ENCODE measurements around the gene EPS8. TPM values are rescaled to one million over a fixed set of nuclear protein-coding genes. Genes with fewer than 3 reads are reported as not detected.
A peak's percentile ranks its signal among the peaks of the same experiment; 100 is the strongest.

Gene EPS8
- total and polyA plus RNA-seq, 3 donors from 2014 or later = 40.0 to 81.8 (median 65.3) TPM

- H3K27ac ChIP-seq = peak overlapping the region in 1 of 2 donors; percentile 20
- H3K4me3 ChIP-seq = no peak overlapping the region
- WGBS, 2 donors = 53 to 57% methylated on average over 3 of the region's 3 CpGs
- no peak for DNase-seq
- no peaks in the 10 kb centered on the region for H3K36me3 ChIP-seq (ENCODE audit: low read depth, missing control alignments)
- no peak for TF ChIP-seq POLR2A (IDR thresholded peaks at IDR 0.05)
- TF ChIP-seq, protein P1, sequence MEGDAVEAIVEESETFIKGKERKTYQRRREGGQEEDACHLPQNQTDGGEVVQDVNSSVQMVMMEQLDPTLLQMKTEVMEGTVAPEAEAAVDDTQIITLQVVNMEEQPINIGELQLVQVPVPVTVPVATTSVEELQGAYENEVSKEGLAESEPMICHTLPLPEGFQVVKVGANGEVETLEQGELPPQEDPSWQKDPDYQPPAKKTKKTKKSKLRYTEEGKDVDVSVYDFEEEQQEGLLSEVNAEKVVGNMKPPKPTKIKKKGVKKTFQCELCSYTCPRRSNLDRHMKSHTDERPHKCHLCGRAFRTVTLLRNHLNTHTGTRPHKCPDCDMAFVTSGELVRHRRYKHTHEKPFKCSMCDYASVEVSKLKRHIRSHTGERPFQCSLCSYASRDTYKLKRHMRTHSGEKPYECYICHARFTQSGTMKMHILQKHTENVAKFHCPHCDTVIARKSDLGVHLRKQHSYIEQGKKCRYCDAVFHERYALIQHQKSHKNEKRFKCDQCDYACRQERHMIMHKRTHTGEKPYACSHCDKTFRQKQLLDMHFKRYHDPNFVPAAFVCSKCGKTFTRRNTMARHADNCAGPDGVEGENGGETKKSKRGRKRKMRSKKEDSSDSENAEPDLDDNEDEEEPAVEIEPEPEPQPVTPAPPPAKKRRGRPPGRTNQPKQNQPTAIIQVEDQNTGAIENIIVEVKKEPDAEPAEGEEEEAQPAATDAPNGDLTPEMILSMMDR (IDR thresholded peaks at IDR 0.05) = no peak
- intact Hi-C loops (cut with DNase I; ENCODE audit: low total_unique reads) = no loop called here
- H3K4me1 ChIP-seq = no peaks in the 10 kb centered on the region
- no peaks in the 10 kb centered on the region for H3K9me3 ChIP-seq
- H3K27me3 ChIP-seq = no peaks in the 10 kb centered on the region
Measured at GRCh38 chr12:15830538-15830937, 41.4 kb upstream of the EPS8 start.

GRCh38 chr12:15829949-15830348 lies 40.8 kb upstream of the EPS8 start:
- H3K4me1 ChIP-seq = no peaks in the 10 kb centered on the region
- no peaks in the 10 kb centered on the region for H3K36me3 ChIP-seq (ENCODE audit: low read depth, missing control alignments)
- DNase-seq = no peak
- H3K27me3 ChIP-seq = no peaks in the 10 kb centered on the region
- H3K27ac ChIP-seq = no peak overlapping the region
- TF ChIP-seq, protein P1 (IDR thresholded peaks at IDR 0.05) = no peak
- TF ChIP-seq POLR2A (IDR thresholded peaks at IDR 0.05) = no peak
- intact Hi-C loops (cut with DNase I; ENCODE audit: low total_unique reads) = no loop called here
- 39 to 51% methylated on average over 3 of the region's 3 CpGs for WGBS, 2 donors
- no peaks in the 10 kb centered on the region for H3K9me3 ChIP-seq
- H3K4me3 ChIP-seq = no peak overlapping the region

DNA sequence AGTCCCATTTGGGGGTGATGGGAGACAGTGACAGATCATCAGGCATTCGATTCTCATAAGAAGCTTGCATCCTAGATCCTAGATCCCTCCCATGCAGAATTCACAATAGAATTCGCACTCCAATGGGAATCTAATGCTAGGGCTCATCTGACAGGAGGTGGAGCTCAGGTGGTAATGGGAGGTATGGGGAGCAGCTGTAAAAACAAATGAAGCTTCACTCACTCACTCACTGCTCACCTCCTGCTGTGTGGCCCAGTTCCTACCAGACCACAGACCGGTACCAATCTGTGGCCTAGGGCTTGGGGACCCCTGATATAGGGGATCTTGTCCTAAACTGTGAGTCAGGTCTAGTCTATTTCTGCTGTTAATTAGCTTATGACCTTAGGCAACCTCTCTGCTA lies 40.1 kb upstream of the EPS8 start:
- Histone ChIP-seq H3K27ac (no peak overlapping the region), H3K4me1 (no peaks in the 10 kb centered on the region), H3K4me3 (no peak overlapping the region), H3K36me3 (ENCODE audit: low read depth, missing control alignments) (no peaks in the 10 kb centered on the region), H3K27me3 (no peaks in the 10 kb centered on the region), H3K9me3 (no peaks in the 10 kb centered on the region)
- no peak for DNase-seq
- intact Hi-C loops (cut with DNase I; ENCODE audit: low total_unique reads) = no loop called here
- WGBS, 2 donors = 91 to 98% methylated on average over 3 of the region's 3 CpGs
- TF ChIP-seq, protein P1 (IDR thresholded peaks at IDR 0.05) = no peak

DNA sequence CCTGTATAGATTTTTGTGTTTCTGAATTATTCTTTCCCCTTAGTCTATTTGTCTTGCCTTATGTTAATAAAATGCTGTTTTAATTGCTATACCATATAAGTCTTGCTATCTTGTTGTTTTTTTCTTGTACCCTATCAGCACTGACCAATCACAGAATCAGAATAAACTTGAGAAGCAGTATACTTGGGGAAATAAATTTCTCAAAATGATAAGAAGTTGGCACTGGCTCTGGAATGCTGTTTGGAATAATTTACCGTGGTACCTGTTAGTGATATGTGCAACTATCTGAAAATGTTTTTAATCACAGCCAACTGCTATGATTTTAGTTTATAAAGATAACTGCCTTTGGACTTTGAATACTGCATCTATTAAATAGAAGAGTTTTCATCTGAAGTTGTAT lies 37.9 kb upstream of the EPS8 start:
- no peak for TF ChIP-seq POLR2A (IDR thresholded peaks at IDR 0.05)
- TF ChIP-seq, protein P1 (IDR thresholded peaks at IDR 0.05) = no peak
- Histone ChIP-seq H3K36me3 (ENCODE audit: low read depth, missing control alignments) (no peaks in the 10 kb centered on the region), H3K27me3 (no peaks in the 10 kb centered on the region), H3K27ac (no peak overlapping the region), H3K4me1 (no peaks in the 10 kb centered on the region), H3K4me3 (no peak overlapping the region), H3K9me3 (no peaks in the 10 kb centered on the region)
- no peak for DNase-seq
- 50 to 62% methylated on average over 1 of the region's 1 CpG for WGBS, 2 donors
- intact Hi-C loops (cut with DNase I; ENCODE audit: low total_unique reads) = no loop called here

DNA sequence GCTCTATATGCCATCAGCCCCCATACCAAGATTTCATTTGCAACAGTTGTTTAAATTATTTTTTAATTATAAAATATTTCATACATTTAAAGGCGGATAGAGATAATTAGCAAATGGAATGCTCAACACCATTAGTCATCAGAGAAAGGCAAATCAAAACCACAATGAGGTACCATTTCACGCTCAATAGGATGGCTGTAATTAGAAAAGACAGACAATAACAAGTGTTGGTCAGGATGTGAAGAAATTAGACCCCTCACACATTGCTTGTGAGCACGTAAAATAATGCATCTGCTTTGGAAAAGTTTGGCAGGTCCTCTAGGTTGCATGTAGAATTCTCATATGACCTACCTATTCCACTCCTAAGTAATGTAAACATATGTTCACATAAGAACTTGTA lies 35.3 kb upstream of the EPS8 start:
- Histone ChIP-seq H3K27me3 (no peaks in the 10 kb centered on the region), H3K4me1 (no peaks in the 10 kb centered on the region), H3K4me3 (no peak overlapping the region), H3K27ac (no peak overlapping the region), H3K9me3 (no peaks in the 10 kb centered on the region), H3K36me3 (ENCODE audit: low read depth, missing control alignments) (no peaks in the 10 kb centered on the region)
- no peak for TF ChIP-seq POLR2A (IDR thresholded peaks at IDR 0.05)
- TF ChIP-seq, protein P1 (IDR thresholded peaks at IDR 0.05) = no peak
- DNase-seq = no peak
- intact Hi-C loops (cut with DNase I; ENCODE audit: low total_unique reads) = no loop called here
- whole genome bisulfite sequencing, 2 donors = 95 to 96% methylated on average over 3 of the region's 3 CpGs
